Activated gamma-delta T cell treated with anti-CD3 and anti-CD28 coated beads, Interleukin-2, amount 50 U/mL, for 16 hours (primary cell): ENCODE measurements around the gene HERC2.

Experiments used
- DNase-seq: peaks from one replicate; pipeline ENCODE4 v3.0.0-alpha.2; 2020; ENCODE audit warnings: low read depth

The HERC2 gene

DNA sequence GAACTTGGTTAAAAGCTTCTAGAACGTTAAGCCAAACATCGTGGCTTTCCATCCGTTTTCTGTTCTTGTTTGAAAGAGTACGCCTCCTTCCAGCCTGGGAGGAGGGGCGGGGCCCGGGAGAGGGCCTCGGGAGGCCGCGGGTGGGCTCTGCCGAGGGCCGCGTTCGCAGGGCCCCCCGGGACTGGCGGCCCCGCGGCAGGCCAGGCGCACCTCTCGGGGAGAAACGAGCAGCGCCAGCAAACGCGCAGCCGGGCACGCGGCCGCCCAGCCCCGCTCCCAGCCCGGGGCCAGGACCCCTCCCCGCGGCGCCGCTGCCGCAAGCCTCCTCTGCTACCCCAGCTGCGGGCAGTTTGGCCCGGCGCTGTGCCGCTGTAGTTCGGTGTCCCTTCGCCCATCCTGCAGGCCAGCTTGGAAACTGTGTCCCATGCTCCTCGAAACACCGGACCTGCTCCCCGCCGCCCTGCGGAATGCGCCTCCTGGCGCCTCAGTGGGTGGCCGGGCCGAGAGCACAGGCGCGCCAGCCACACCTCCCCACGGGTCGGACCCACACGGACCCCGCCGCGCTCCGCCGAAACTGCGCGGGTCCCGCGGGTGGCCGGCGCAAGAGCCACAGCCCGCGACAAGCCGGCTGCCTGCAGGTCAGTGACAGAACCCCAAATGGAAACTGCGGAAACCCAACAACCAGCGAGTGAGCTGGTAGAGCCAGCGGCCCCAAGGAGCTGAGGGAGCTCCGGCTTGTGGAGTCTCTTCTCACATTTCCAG is 225.1 kb downstream of the HERC2 start:
- no peak for DNase-seq

DNA sequence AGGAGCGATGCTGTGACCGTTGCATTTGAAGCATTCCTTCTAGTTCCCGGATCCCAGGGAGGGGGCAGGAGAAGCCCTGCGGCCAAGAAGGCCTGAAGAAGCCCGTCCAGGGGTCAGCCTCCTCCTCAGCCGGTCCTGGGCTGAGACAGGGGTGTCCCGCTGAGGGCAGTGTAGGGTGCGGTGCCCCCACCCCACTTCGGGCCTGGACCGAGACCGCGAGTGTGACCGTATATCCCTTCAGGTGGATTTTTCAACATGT is 225.6 kb downstream of the HERC2 start:
- DNase-seq: no peak

DNA sequence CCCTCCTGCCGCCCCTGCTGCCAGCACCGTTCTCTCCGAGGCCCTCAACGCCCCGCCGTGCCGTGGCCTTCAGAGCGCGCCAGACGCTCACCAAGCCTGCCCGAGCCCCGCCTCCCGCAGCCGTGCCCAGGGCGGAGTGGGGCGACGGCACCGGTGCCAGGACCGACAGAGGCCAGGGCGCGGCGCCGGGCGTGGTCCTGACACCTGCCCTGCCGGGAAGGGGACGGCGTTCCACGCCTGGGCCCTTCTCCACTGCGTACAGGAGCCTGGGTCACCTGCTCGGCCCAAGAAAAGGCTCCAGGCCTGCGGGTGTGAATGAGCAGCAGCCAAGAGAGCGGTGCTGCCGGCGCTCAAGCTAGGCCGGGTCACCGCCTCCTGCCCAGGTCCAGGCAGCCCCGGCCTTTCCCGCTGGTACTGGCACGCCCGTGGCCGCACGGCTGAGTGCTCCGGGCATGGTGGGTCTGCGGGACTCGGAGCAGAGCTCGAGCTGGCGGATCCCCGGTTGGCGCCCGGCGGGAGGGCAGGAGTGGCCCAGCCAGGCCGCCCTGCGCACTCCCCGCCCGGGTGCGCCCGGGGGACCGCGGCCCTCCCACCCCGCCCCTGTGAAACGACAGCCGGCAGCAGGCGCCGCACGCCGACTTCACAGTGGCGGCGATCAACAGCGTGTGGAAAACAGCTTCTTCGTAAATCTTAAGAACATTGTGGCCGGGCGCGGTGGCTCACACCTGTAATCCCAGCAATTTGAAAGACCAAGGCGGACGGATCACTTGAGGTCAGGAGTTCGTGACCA is 227.1 kb downstream of the HERC2 start:
- no peak for DNase-seq

DNA sequence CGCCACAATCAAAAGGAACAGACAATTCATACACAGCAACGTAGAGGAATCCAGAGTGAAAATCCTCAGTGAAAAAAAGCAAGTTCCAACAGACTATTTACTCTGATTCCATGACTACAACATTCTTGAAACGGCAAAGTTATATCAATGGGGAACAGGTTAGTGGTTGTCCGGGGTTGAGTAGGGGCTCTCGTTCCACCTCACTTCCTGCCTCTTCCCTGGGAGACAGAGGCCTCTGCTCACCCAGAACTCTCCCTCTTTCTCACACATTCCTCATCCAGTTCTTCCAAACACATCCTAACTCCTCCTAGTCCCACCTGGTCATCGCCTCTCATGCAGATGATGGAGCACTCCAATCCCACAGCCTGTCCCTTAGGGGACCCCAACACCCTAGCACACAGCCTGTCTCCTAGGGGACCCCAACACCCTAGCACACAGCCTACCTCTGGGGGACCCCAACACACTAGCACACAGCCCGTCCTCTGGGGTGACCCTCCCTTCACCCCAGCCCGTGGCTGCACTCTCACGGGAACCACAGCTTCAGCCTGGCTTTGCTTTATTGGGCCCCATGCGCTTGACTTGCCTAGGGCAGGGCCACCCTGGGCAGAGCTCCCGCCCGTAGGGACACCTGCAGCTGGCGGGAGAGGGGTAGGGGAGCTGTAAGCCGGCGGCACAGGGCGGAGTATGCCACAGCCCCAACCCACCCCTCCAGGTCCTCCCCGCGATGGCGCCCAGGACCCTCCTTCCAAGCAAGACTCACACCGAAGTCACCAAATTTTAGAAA is 228.0 kb downstream of the HERC2 start:
- no peak for DNase-seq

DNA sequence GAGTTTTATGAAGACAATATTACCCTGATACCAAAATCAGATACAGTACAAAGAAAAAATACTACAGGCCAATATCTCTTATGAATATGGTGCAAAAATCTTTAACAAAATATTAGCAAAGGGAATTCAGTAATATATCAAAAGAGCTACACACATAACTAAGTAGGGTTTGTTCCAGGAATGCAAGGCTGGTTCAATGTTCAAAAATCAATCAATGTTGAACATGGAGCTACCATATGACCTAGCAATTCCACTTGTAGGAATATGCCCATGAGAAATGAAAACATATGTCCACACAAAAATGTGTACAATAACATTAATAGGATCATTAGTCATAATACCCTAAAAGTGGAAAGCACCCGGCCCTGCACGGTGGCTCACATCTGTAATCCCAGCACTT is 230.7 kb downstream of the HERC2 start:
- DNase-seq: no peak

DNA sequence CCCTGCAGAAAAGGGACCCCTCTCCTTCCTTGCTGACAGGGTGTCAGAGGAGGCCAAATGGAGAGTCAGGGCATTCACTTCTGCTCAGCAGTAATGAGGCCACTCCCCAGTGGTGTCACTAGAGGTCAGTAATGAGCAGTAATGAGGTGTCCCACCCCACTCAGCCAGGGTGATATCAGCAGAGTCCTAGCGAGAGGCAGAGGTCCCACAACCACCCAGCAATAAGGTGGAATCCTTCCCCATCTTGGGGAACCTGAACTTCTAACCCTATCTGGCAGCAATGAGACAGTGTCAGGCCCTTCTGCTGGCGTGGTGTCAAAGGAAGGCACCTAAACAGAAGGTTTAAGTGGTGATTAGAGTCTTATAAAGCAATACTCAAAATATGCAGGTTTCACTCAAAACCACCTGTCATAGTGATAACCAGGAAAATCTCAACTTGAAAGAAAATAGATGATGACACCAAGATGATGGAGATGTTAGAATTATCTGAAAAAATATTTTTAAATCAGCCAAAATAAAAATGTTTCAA is 235.7 kb downstream of the HERC2 start:
- no peak for DNase-seq

DNA sequence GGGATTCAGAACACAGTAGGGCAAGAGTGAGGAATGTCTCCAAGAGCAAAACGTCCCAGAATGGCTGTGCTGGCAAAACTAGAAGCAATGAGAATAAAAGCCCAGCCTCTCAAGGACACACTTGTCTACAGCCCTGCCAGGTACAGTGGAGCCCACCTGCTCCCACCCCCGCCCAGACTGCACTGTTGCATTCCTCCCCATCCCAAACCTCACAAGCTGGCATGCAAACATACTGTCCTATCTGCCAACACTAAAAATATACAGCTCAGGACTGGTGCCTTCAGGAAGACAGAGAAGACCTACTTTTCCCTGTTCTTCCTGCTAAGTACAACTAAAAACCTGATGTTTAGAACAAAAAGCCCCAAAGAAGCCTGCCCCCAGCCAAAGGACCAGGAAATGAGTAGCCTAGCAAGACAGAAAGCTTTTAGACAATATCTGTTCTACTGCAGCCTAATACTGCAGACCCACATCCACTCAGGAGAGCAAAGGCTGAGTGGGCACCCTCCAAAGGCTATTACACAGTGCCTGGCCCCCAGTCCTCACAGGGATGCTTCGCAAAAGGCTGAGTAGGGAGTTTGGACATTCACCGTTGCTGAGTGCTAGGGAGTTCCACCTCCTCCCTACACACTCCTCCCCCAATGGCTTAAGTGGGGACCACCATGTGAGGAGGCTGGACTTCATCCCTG is 236.3 kb downstream of the HERC2 start:
- no peak for DNase-seq

DNA sequence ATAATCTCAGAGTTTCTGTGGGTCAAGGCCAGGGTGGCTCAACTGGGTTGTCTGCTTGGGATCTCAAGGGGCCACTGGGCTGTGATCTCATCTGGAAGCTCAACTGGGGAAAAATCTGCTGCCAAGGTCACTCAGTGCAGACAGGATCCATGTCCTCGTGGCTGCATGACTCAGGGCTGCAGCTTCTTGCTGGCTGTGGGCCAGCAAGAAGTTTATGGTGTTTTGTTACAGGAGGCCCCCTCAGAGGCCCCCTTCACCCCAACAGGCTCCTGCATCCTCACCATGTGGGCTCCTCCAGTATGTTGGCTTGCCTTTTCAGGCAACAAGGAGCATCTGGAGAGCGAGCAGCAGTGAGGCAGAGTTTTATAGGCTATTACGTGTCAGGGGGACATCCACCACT is 237.4 kb downstream of the HERC2 start:
- no peak for DNase-seq

DNA sequence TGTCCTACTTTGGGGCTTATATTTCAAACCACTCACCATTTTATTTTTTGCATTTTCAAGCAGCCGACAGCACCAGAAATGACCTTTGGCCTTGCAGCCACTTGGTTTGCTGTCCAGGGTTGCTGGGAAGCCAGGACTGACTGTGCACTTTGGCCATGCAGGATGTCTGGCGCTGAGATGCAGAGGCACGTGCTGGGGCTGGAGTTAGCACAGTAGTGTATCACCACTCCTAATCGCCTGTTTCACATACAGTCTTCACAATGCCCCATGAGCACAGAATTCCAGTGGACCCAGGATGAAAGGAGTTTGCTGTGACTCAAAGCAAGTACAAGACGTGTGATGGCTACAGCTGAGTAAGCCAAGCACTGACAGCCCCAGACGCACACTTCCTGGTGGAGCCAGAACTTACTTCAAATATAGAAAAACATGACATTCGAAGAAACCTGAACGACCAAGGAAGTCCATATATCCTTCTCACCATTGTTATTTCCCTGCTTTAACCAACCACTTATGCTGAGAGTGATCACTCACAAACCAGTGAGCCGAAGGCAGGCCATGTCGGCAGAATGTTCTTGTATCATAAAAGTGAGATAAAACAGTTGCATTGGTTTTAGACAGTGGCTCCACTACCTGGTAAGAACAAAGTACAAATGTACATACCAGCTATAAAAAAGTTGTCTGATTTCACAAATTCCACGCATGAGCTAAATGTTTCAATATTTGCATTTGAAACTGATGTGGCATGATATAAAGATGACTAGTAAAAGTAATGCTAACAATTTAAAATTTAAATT is 238.9 kb downstream of the HERC2 start:
- no peak for DNase-seq

DNA sequence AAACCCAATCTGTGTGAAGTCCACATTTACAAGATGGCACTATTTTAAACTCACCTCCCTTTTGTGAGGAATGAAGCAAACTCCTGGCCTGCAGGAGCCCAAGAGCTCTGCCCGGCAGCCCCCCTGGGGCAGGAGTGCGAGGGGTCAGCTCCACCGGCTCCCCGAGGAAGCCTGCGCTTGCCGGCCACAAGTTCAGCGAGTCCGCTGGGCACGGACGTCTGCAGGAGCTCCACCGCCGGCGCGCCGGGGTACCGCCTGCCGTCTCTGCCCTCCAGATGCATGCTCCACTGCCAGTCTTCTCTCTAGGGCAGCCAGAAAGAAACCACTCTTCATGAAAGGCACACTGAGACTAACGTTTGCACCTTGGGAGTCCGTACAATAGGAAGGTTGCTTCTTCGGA is 240.4 kb downstream of the HERC2 start:
- no peak for DNase-seq

DNA sequence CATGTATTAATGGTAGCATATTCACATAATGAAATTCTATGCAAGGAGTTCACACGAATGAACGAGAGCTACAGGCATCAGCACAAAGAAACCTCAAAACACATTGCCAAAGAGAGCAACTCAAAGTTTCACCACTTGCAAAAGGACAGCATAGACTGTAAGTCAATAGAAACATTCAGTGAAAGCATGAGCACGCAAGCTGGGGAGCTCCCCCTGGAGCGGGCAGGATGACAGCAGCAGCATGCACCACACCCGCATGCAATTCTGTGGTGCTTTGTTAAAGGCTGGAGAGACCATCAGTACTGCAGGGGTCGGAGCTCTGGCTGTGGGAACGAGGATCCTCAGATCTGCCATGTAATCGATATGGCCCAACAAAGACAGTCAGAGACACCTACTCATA is 241.6 kb downstream of the HERC2 start:
- no peak for DNase-seq

DNA sequence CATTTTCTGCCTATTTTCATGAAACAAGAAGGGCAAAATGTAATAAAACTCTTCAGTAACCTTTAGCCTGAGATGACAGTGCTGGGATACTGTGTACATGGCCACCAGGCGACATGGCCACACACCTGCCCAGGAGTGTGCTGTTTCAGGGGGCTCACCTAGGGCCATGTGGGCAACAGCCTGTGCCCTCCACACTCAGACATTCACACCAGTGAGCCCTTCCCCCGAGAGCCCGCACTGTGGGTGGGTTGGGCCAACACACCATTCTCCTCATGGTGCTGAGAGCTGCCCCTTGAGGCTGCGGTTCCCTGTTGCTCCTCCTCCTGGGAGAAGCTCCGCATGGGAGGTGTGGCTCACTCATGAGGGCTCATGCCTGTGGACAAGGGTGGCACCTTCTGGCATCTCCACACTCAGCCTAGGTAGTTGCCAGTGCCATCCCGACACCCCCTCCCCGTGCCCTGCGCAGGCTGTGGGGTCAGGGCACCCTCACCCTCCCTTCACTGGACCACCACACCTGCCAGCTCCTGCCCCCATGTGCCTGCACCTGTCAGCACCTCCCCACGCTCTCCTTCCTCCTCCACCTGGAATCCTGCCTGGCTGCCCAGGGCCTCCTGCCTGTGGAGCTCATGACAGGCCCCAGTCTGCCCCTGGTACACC is 242.5 kb downstream of the HERC2 start:
- no peak for DNase-seq

DNA sequence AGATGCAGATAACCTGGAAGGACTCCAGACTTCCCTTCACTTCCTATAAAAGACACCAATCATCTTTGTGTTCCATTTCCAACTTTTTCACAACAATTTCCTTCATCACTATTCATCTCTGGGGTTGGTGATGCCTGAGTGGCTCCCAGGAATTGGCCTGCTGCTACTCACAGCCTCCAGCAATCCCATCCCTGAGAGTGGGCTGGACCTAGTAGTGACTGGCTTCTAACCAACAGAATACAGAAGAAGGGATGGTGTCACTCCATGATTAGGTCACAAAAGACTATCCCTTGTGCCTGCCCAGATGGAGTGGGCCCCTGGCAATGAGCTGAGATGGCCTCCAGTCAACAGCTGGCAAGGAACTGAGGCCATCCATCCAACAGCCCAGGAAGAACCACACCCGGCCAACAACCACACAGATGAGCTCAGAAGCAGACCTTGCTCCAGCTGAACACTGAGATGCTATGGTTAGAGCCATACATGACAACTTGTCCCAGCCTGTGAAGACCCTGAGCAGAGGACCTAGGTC is 243.7 kb downstream of the HERC2 start:
- DNase-seq: no peak

DNA sequence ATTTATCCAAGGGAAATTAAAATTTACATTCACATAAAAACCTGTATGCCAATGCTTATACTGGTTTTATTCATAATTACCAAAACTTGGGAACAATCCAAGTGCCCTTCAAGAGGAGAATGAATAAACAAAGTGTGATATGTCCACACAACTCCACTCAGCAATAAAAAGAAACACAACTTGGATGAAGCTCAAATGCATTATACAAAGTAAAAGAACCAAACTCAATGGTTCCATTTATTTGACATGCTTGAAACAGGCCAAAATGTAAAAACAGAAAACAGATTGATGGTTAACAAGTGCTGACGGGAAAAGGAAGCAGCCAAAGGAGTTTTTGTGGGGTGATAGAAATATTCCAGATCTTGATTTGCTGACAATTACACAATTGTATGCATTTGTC is 246.4 kb downstream of the HERC2 start:
- DNase-seq: no peak

DNA sequence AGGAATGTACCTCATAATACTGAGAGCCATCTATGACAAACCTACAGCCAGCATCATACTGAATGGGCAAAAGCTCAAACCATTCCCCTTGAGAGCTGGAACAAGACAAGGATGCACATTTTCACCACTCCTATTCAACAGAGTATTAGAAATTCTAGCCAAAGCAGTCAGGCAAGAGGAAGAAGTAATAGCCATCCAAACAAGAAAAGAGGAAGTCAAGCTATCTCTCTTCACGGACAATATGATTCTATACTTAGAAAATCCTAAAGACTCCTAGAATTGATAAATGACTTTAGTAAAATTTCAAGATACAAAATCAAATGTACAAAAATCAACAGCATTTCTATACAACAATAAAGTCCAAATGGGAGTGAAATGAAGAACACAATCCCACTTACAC is 253.0 kb downstream of the HERC2 start:
- DNase-seq: no peak

DNA sequence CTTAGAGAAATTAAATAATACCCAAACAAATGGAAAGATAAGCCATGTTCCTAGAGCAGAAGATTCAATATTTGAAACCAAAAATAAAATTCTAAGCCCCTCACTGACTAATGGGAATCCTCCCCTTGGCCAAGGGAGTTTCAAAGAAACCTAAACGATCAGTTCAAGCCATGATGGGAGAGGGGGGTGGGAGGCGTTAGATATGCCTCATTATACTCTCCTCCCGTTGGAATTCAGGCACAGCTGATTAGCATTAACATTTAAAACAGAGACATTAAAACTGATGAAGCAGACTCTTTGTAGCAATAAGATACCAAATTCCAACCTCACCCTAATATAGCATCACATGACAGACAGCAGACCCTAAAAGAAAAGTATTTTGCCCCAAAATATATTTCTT is 255.7 kb downstream of the HERC2 start:
- no peak for DNase-seq
